GM23338 (cell line): ENCODE results near the gene KIF17. TPM values are rescaled to one million over a fixed set of nuclear protein-coding genes. Genes with fewer than 3 reads are reported as not detected.

Source experiments
- ATAC-seq: fragments of 200-7000 bp; cut with Tn5 transposase; 3 replicates; pipeline ENCODE4 v1.9.1; 2020
- DNase-seq: peaks from one replicate; pipeline ENCODE4 v3.0.0-alpha.2; 2015; ENCODE audit warnings: low spot score
- H2AFZ ChIP-seq: fragments of 200-600 bp; sonication (generic); 2 replicates; pipeline ENCODE4 v1.8.0; 2016; ENCODE audit warnings: antibody characterized with exemption, mild to moderate bottlenecking, moderate library complexity
- H3F3A ChIP-seq: fragments of 200-600 bp; sonication (generic); replicated peaks from 2 replicates; pipeline ENCODE4 v1.8.0; 2017; ENCODE audit warnings: antibody characterized with exemption, mixed run types, low read depth
- H3K27ac ChIP-seq: fragments of 200-600 bp; sonication (generic); 2 replicates; pipeline ENCODE4 v1.6.1; 2016; ENCODE audit warnings: low read depth
- H3K27me3 ChIP-seq: fragments of 200-600 bp; sonication (generic); 2 replicates; pipeline ENCODE4 v1.8.0; 2016; ENCODE audit warnings: mild to moderate bottlenecking, mixed run types, moderate library complexity; ENCODE audit not compliant: insufficient read depth
- H3K36me3 ChIP-seq: fragments of 200-600 bp; sonication (generic); 2 replicates; pipeline ENCODE4 v1.8.0; 2016; ENCODE audit warnings: mild to moderate bottlenecking; ENCODE audit not compliant: insufficient read depth
- H3K4me1 ChIP-seq: fragments of 200-600 bp; sonication (generic); 2 replicates; pipeline ENCODE4 v1.8.0; 2016; ENCODE audit warnings: mild to moderate bottlenecking, moderate library complexity; ENCODE audit not compliant: insufficient read depth
- H3K4me2 ChIP-seq: fragments of 200-600 bp; sonication (generic); 2 replicates; pipeline ENCODE4 v1.7.1; 2017; ENCODE audit warnings: mixed run types
- H3K4me3 ChIP-seq: fragments of 200-600 bp; sonication (generic); 2 replicates; pipeline ENCODE4 v1.6.1; 2016; ENCODE audit warnings: mixed run types
- H3K79me2 ChIP-seq: fragments of 200-600 bp; sonication (generic); replicated peaks from 2 replicates; pipeline ENCODE4 v1.8.0; 2017; ENCODE audit warnings: mild to moderate bottlenecking; ENCODE audit not compliant: insufficient read depth
- H3K9me2 ChIP-seq: fragments of 200-600 bp; sonication (generic); 2 replicates; pipeline ENCODE4 v1.8.0; 2017; ENCODE audit not compliant: insufficient read depth
- H4K20me1 ChIP-seq: fragments of 200-600 bp; sonication (generic); replicated peaks from 2 replicates; pipeline ENCODE4 v1.8.0; 2017; ENCODE audit warnings: mild to moderate bottlenecking; ENCODE audit not compliant: insufficient read depth
- H3K27ac Mint-ChIP-seq: 2 replicates; pipeline ENCODE4 v1.8.0; 2020; ENCODE audit warnings: inconsistent platforms, mild to moderate bottlenecking, moderate library complexity, mixed read lengths
- H3K27me3 Mint-ChIP-seq: 3 replicates; pipeline ENCODE4 v1.8.0; 2022; ENCODE audit warnings: low read depth, mild to moderate bottlenecking, moderate library complexity, mixed read lengths, inconsistent platforms; ENCODE audit not compliant: insufficient read depth, poor library complexity
- H3K36me3 Mint-ChIP-seq: 3 replicates; pipeline ENCODE4 v1.8.0; 2021; ENCODE audit warnings: low read depth, mild to moderate bottlenecking, inconsistent platforms, moderate library complexity, mixed read lengths
- H3K4me1 Mint-ChIP-seq: 3 replicates; pipeline ENCODE4 v1.8.0; 2020; ENCODE audit warnings: mild to moderate bottlenecking, inconsistent platforms, mixed read lengths
- H3K4me3 Mint-ChIP-seq: 3 replicates; pipeline ENCODE4 v1.8.0; 2021; ENCODE audit warnings: moderate library complexity, mild to moderate bottlenecking, inconsistent platforms, mixed read lengths
- H3K9me3 Mint-ChIP-seq: 3 replicates; pipeline ENCODE4 v1.8.0; 2020; ENCODE audit warnings: moderate library complexity, mild to moderate bottlenecking, inconsistent platforms, mixed read lengths
- CREB1 ChIP-seq: fragments of 250-450 bp; sonication (Bioruptor Pico); IDR thresholded peaks from 2 replicates; pipeline ENCODE4 v1.5.0; 2020; ENCODE audit warnings: low read depth, mild to moderate bottlenecking, moderate library complexity
- CTCF ChIP-seq, 2 experiments: fragments of 200-600 bp in 1 of 2; sonication (generic) in 1 of 2; conservative IDR thresholded peaks; 2 replicates each; pipeline versions ENCODE4 v1.5.1 to v1.6.1; 2016 to 2017; ENCODE audit warnings: antibody characterized with exemption in 2 of 2, low read depth in 2 of 2, mild to moderate bottlenecking in 2 of 2, moderate library complexity in 1 of 2
- ETS1 ChIP-seq: IDR thresholded peaks from 2 replicates; pipeline ENCODE4 v1.6.1; 2016; ENCODE audit warnings: antibody characterized with exemption
- EZH2 ChIP-seq: fragments of 200-600 bp; sonication (generic); IDR thresholded peaks from one replicate; pipeline ENCODE4 v1.8.0; 2017; ENCODE audit warnings: antibody characterized with exemption, mild to moderate bottlenecking, low read depth; ENCODE audit not compliant: unreplicated experiment
- EZH2phosphoT487 ChIP-seq: fragments of 200-600 bp; sonication (generic); IDR thresholded peaks from one replicate; pipeline ENCODE4 v1.8.1; 2018; ENCODE audit warnings: antibody characterized with exemption; ENCODE audit not compliant: unreplicated experiment
- JUNB ChIP-seq: IDR thresholded peaks from one replicate; pipeline ENCODE4 v1.6.1; 2016; ENCODE audit warnings: antibody characterized with exemption; ENCODE audit not compliant: unreplicated experiment
- NANOG ChIP-seq: IDR thresholded peaks from 2 replicates; pipeline ENCODE4 v1.6.1; 2016; ENCODE audit warnings: antibody characterized with exemption, borderline replicate concordance
- POLR2AphosphoS5 ChIP-seq: IDR thresholded peaks from 2 replicates; pipeline ENCODE4 v1.6.1; 2016; ENCODE audit warnings: antibody characterized with exemption, low read depth
- REST ChIP-seq: IDR thresholded peaks from one replicate; pipeline ENCODE4 v1.6.1; 2018; ENCODE audit warnings: antibody characterized with exemption; ENCODE audit not compliant: unreplicated experiment
- STAT1 ChIP-seq: IDR thresholded peaks from one replicate; pipeline ENCODE4 v1.6.1; 2016; ENCODE audit warnings: antibody characterized with exemption; ENCODE audit not compliant: unreplicated experiment
- ZNF114 ChIP-seq: fragments of 250-450 bp; sonication (Bioruptor Pico); IDR thresholded peaks from 2 replicates; pipeline ENCODE4 v1.5.0; 2020; ENCODE audit warnings: mild to moderate bottlenecking, moderate library complexity
- ZNF331 ChIP-seq: fragments of 250-450 bp; sonication (Bioruptor Pico); IDR thresholded peaks from 2 replicates; pipeline ENCODE4 v1.5.0; 2020; ENCODE audit warnings: low read depth, mild to moderate bottlenecking, moderate library complexity
- ZNF462 ChIP-seq: fragments of 250-450 bp; sonication (Bioruptor Pico); IDR thresholded peaks from 2 replicates; pipeline ENCODE4 v1.5.0; 2020; ENCODE audit warnings: mild to moderate bottlenecking, moderate library complexity
- polyA plus RNA-seq: library from polyadenylated mRNA; unstranded; fragments of >200 nt; fragmentation: Nextera tagmentation; extraction: Ambion mirVana; gene quantifications from 2 replicates; pipeline ENCODE4 v1.2.1, GENCODE V29; 2016
- total RNA-seq: library from RNA; depleted of rRNA; stranded (reverse); fragments of >200 nt; shearing (Covaris generic); gene quantifications from 2 replicates; pipeline ENCODE4 v1.2.3, GENCODE V29; 2014

The KIF17 gene
- total and polyA plus RNA-seq, 2 experiments from 2014 or later = 5.9 to 18.6 TPM

- no peaks in the 10 kb centered on the region for H3F3A ChIP-seq
- Mint-ChIP-seq H3K9me3 (peaks cover 15% of the 10 kb centered on the region), H3K27ac (peak within 1 kb of the TSS; percentile 94), H3K27me3 (peaks cover 18% of the 10 kb centered on the region), H3K36me3 (peaks cover 7% of the 10 kb centered on the region), H3K4me3 (peak within 1 kb of the TSS; percentile 87), H3K4me1 (peaks cover 3% of the 10 kb centered on the region; the same call in 1 of the 3 replicates)
- DNase-seq (peak; percentile 94), ATAC-seq (peak; percentile 89)
- H3K36me3 ChIP-seq = peaks cover 10% of the 10 kb centered on the region; the same call in 1 of the 2 replicates
- H3K79me2 ChIP-seq = no peaks in the 10 kb centered on the region
- TF ChIP-seq ETS1 = no peak
- no peak for TF ChIP-seq JUNB
- no peak for TF ChIP-seq EZH2phosphoT487
- TF ChIP-seq ZNF114 (CRISPR knock-in tag) = no peak
- TF ChIP-seq ZNF331 (CRISPR knock-in tag) = no peak
- no peak; the same call in 1 of the 2 replicates for TF ChIP-seq CREB1 (CRISPR knock-in tag)
- TF ChIP-seq EZH2 = no peak
- TF ChIP-seq STAT1 = no peak
- no peak for TF ChIP-seq REST
- TF ChIP-seq ZNF462 (CRISPR knock-in tag) = no peak
- TF ChIP-seq NANOG = no peak
- peak; percentile 90 to 97 for TF ChIP-seq CTCF (conservative IDR thresholded peaks at IDR 0.05; ENCODE audit: low read depth in 2 of 2)
- TF ChIP-seq POLR2AphosphoS5 = peak; percentile 37; the same call in 1 of the 2 replicates
- H4K20me1 ChIP-seq = no peaks in the 10 kb centered on the region
- peak within 1 kb of the TSS; percentile 81 for H3K4me2 ChIP-seq
- H2AFZ ChIP-seq = peak within 1 kb of the TSS; percentile 82
- H3K27me3 ChIP-seq = no peaks in the 10 kb centered on the region
- no peaks in the 10 kb centered on the region for H3K9me2 ChIP-seq
- H3K27ac ChIP-seq = peak within 1 kb of the TSS; percentile 72
- peak within 1 kb of the TSS; percentile 68 for H3K4me3 ChIP-seq
- H3K4me1 ChIP-seq = peaks cover 4% of the 10 kb centered on the region
Measured at GRCh38 chr1:20633190-20634064, 84.4 kb downstream of the KIF17 start, which contains the start of gene PINK1. PINK1 (plus strand) TSS chr1:20633458; CDS start chr1:20633549, 91 bp downstream.
